Measurements from ENCODE around the gene HACD4.
"Not testable (repeated sequence)": the region's sequence is repeated elsewhere in the genome, so short reads cannot be mapped to it uniquely, and the experiment has no call there.

Gene HACD4

DNA sequence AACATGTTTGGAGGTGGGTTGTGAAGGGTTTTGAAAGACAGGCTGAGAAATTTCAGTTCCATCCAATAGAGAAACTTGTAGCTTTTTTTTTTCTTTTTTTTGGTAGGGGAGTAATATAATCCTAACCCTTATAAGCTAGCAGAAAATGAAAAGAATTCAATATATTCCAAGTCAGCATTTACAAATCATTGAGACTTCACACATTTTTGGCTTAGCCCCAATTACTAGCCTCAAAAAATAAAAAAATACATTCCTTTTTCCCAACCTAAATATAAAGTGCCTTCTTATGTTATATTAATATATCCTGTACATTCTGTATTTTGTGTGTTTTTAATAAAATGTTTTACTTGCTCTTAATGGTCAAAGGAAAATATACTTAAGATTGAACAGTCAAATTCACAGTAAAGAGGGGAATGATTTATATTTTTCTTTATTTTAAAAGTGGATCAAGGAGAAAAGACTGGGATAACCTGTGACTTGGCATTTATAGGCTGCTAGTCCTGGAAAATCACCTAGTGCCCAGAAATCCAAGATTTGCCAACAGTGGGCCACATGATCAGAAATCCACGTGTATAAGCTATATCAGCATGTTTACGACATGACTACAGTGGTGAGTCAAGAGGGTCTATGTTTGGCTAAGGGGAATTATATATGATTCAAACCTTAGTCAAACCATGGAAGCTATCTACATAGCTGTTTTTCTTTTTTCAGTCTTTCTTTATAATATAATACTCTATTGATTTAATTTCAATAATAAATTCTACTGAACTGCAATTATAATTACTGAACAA is 14.5 kb downstream of the HACD4 start:
- DNase-seq (ENCODE audit: low read depth, low spot score) = peak; percentile 11

DNA sequence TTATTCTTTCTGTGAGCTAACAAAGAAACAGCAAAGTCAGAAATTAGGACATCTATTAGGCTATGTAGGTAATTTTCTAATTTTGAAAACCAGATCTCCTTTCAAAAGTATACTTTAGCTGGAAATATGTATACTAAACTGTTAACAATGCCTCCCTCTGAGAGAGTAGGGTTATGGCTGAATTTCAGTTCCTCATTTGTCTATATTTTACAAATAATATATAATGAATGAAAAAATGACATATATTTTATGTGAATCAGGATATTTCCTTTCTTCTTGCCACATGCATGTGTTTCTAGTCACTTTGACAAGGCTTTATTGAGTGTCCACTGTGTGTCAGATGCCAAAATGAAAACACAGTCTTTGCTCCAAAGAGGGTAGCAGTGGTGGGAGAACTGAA is 15.4 kb downstream of the HACD4 start:
- no peak for DNase-seq (ENCODE audit: low read depth, low spot score)

DNA sequence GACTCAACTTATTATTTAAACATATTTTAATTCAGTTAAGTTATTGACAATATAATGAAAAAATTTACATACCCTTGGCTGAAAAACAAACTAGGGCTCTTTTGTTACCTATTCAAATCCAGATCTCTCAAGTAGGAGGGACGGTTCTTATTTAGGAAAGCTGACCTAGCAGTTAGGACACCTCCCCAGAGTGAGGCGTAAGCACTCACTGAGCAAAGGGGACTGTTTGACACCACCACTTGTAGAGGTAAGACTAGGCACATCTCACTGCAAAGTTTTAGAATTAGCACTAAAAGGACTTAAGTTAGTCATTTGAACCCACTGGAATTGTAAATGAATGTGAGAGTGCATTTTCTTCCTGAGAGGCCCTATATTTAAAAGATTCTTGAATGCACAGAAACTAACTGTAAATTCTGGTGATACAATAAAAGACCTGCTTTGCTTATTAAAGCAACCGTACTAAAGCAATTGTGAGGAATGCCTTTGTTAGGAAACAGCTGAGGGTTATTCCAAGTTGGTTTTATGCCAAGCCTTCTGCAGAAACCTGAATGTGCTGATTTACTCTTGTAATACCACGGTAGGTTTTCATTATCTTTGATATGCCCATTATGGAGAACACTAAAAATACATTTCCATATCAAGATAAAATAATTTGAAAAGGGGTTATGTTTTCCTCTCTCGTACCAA is 16.2 kb downstream of the HACD4 start:
- peak; percentile 35 for DNase-seq (ENCODE audit: low read depth, low spot score)

DNA sequence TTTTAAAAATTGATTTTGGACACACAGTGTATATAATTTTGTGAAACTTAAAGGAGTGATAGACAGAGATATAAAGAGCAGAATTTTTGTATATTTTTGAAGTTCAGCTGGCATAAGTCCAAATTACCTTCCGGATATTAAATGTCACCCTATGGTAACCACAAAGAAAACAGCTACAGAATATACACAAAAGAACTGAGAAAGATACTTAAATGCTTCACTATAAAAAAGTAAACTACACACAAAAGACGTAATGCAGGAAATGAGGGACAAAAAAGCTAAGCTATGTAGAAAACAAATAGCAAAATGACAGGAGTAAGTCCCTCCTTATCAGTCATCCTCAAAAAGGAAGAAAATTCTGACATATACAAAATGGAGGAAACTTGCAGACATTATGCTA is 29.4 kb downstream of the HACD4 start:
- no peak for DNase-seq (ENCODE audit: low read depth, low spot score)

DNA sequence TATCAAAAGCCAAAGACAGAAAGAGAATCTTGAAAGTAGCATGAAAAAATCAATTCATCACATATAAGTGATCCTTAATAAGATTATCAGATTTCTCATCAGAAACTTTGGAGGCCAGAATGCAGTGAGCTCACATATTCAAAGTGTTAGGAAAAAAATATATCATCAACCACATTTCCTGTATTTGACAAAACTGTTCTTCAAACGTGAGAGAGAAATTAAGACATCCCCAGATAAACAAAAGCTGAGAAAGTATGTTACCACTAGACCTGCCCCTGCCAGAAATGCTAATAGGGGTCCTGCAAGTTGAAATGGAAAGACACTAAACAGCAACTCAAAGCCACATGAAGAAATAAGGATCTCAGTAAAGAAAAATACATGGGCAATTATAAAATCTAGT is 29.9 kb downstream of the HACD4 start:
- DNase-seq (ENCODE audit: low read depth, low spot score) = no peak

DNA sequence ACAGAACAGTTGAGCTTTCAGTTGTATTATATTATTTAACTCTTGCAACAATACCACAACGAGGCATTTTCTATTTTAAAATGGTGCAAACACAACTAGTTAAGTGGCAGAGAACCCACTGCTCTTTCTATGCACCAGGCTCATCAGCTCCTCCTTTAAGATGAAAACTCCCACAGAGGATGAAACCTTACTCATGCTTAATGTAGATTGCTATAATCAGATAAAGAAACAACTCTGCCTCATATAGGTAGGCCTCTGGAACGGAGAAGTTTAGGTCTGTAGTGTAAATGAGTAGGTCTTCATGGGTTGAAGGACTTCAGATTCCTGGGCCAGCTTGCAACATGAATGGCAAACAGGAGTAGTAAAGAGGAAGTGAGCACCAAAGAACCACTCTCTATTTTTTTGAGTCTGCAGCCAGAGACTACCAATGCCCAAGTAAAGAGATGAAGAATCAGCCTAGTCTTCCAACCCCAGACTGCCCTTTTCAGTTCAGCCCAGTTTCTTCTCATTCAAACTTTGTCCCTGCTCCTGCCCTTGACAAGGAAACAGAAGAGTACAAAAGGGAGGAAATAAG is 33.9 kb downstream of the HACD4 start:
- DNase-seq (ENCODE audit: low read depth, low spot score) = no peak

DNA sequence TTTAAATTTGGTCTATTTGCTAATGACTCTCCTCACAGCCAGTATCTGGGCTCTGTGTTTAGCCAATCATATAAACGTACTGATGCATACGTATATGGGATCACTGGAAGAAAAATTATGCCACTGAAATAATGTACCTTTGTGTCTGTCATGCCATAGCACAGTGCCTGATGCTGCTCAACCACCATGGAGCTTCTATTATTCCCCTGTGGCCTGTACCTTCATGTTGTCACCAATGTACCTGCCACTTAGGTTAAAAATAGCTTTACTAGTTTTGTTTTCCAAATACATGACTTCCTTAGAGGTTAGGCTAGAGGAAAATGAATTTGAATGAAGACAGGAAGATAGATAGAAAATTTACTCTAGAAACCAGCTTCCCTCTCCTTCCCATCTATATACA is 34.6 kb downstream of the HACD4 start:
- no peak for DNase-seq (ENCODE audit: low read depth, low spot score)

DNA sequence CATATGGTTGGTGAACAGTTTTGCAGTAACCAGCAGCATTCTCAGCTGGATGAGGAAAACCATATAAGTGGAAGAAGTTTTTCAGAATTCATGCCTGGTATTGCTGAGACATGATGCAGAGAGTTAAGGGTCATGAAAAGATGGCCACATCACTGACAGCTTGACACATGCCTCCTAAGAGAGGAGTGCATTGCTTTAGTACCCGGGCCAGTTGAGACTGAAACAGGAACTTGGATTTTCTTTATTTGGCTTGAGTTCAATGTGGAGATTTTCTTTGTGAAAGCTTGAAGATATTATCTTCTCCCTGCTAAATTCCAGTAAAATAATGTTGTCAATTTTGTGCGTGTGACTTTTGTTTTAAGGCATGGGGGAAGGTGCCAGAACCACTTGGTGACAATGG is 35.8 kb downstream of the HACD4 start:
- no peak for DNase-seq (ENCODE audit: low read depth, low spot score)

DNA sequence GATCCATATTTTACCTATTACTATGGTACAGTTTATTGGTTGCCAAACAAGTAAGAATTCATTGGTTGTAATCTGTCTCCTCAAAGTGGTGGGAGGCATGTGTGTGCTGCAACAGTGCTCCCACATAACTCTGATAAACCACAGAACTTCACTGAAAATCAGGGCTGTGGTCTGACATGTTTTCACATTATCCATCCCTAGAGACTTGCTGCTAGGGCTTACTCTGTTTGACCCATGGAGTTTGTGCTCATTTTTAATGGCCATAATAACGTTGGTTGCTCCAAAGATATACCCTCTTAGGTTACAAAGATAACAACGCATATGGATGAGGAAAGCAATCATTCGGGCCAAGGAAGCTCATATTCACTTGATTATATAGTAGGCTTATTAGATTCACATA is 37.0 kb downstream of the HACD4 start:
- no peak for DNase-seq (ENCODE audit: low read depth, low spot score)

DNA sequence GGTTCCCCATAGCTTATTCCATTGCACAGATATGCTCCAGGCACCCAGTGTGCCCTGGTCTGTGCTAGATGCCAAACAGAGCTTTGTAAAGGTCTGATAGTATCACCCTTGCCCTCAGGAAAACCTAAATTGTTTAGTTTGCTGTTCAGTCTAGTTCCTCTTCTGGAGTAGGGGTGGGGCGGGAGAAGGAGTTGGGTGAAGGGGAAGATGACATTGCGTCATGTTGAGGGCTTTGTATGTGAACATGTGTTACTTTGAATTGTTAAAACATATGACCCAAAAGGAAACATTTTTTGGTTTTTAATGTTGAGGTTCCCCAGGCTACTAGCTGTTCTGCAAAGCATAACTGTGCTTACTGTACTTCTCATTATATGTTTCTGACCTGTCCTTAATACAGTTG is 40.6 kb downstream of the HACD4 start:
- no peak for DNase-seq (ENCODE audit: low read depth, low spot score)

DNA sequence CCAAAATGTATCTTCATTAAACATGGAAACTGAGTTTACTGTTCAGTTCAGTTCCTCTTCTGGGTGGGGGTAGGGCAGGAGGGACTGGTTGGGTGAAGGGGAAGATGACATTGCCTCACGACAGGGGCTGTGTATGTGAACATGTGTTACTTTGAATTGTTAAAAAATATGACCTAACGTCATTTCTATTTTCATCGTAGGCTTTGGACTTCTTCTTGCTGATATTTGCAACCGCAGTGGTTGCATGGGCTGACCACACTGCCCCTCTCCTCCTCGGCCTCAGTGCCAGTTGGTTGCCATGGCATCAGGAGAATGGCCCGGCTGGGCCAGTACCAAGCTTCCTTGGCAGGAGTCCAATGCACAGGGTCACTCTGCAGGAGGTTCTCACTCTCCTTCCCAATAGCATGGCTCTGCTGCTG is 41.5 kb downstream of the HACD4 start:
- DNase-seq (ENCODE audit: low read depth, low spot score) = peak; percentile 62

DNA sequence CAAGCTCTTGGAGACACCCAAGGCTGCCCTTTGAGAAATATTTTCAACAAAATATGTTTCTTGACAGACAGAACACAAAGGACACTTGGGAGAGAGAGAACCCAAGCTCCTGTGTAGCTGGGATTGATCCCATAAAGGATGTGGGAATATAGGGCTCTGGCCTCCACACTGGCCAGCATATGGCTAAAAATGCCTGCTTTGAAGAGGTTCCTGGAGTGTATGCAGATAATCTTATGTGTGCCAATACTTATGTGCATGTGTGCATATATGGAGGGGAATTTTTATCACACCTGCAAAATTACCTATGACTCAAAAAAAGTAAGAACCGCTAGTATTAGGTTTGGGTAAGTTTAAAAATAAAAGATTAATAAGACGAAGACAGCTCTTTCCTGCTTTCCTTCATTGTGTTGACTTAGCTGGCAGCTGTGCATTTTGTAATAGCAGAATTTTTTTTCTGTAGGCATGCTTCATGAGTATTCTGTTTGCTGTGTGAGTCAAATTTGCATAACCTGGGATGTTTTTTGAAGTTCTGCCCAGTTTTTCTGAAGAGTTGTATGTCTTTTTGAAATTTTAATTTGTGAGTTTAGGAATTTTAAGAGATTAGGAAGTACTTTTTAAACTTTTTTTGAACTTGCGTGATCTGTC is 42.6 kb downstream of the HACD4 start:
- DNase-seq (ENCODE audit: low read depth, low spot score) = no peak

DNA sequence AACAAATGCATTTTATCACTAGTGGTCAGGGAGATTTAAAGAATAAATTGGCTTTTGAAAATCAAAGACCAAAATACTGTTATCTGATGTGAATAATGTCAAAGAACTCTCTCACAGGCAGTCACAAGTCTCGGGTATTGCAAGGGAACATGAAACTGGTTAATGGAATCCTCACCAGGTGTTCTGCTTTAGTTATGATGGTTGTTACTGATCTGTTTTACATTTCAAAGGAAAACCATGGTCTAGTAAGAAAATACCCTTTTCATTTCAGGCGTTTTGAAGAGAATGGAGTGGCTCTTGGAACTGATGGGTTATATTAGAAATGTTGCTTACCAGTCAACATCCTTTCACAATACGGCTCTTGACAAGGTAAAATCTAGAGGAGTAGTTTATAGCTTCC is 43.4 kb downstream of the HACD4 start:
- DNase-seq (ENCODE audit: low read depth, low spot score) = no peak

DNA sequence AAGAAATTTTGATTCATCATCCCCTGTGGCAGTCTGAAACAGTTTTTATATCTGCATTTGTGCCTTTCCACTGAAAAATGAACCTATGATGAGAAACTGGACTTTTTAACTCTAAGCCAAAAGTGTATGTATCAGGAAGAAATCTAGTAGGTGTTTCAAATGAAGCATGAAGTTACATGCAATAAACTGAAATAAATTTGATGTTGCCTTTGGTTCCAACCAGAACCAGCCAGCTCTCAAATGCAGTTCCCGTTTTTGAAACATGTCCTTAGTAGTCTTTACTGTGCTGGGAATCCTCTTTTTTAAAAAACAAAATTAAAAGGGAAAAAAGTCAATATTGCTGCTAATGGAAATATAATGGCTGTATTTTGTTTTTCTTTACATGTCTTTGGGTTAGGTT is 43.9 kb downstream of the HACD4 start:
- DNase-seq (ENCODE audit: low read depth, low spot score) = no peak

DNA sequence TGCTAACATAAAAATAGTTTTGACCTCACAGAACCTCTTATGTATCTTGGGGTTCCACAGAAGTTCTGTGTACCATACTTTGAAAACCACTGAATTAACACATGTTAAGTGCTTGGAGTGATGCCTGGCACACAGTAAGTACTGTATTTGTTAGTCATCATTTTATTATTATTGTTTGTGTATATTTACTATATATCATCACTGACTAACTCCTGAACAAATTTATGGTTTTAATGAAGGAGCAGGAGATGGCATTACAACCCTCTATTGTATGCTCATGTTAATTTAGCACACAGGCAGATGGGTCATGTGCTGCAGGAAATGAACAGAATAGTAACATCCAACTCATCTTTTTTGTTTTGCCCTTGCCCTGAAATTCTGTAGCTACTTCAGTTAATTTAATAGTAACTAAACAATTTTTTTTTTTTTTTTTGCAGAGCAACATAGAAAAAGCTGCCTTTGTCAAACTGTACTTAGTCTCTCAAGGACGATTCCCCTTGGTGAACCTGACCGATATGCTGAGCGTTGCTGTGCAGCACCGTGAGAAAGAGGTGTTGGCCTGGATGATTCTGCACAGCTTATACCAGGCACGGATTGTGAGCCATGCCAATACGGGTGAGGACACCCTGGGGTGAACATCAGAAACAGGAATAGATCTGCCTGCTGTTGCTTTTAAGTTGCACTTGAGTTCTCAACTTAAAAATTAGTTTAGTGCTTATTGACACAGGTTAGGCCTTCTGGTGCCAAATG is 45.4 kb downstream of the HACD4 start:
- DNase-seq (ENCODE audit: low read depth, low spot score) = no peak

DNA sequence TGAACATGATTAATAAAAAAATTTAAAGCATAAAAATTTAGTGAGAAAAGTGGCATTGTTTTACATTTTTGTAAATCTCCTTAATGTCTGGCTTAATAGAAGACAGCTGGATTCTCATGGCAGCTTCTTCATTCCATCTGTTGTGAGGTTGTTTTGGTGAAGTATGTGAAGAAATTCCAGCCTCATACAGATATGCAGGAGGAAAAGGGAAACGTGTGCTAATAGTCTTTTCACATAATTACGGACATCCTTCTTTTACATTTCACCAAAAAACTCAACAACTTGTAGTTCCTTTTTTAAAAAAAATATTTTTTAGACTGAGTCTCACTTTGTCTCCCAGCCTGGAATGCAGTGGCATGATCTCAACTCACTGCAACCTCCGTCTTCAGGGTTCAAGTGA is 46.9 kb downstream of the HACD4 start:
- no peak for DNase-seq (ENCODE audit: low read depth, low spot score)

DNA sequence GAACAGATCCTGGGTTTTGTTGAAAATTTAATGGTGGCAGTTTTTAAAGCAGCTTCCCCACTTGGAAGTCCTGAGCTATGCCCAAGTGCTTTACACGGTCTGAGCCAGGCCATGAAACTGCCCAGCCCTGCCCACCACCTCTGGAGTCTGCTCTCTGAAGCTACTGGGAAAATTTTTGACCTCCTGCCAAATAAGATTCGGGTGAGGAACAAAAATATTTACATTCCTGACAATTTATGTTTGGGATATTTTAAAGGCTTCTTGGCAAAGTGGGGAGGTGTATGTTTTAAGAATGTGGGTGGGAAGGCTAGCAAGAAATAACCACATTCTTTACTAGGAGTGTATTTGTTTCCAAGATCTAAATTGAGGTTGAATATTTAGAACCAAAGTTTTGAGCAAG is 50.0 kb downstream of the HACD4 start:
- peak; percentile 92 for DNase-seq (ENCODE audit: low read depth, low spot score)

DNA sequence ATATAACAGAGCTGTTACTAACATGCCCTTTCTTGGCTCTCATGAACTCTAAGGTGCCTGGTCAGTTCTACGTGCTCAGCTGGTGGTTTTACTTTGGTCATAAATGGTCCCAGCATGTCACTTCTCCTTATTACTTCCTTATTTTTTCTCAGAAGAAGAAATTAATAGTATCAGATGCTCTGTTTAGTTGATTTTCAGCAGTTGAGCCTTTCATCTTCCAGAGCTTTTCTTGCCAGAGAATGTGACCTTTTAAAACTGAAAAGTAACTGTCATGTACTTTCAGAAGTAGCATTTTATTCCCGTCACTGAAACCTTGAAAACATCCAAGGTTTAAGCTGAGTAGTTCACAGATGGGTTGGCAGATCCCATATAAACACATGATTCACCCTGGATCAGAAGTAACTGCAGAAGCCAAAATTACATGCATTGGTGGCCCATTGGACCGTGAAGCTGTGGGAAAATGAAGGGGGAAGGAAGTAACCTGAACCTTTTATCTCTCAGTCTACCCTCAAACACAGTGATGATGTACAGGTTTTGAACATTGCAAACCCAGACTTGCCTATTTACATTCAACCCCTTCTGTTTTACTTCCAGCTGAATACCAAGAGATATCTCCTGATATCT is 50.5 kb downstream of the HACD4 start:
- peak; percentile 82 for DNase-seq (ENCODE audit: low read depth, low spot score)

DNA sequence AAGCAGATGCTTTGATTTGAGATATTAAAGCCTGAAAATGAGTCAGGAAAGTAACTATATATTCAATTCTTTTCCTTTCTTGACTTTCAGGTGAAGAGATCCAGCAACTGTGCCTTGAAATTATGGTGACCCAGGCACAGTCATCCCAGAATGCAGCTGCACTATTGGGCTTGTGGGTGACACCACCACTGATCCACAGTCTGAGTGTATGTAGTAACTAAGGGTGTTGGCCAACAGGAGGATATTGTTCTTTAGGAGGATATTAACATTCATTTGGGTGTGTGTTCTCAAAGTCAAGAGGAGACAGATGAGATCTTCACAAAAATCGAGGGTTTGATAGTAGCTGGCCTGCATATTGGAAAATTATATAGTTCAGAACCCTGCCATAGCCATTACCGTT is 53.2 kb downstream of the HACD4 start:
- DNase-seq (ENCODE audit: low read depth, low spot score) = no peak

DNA sequence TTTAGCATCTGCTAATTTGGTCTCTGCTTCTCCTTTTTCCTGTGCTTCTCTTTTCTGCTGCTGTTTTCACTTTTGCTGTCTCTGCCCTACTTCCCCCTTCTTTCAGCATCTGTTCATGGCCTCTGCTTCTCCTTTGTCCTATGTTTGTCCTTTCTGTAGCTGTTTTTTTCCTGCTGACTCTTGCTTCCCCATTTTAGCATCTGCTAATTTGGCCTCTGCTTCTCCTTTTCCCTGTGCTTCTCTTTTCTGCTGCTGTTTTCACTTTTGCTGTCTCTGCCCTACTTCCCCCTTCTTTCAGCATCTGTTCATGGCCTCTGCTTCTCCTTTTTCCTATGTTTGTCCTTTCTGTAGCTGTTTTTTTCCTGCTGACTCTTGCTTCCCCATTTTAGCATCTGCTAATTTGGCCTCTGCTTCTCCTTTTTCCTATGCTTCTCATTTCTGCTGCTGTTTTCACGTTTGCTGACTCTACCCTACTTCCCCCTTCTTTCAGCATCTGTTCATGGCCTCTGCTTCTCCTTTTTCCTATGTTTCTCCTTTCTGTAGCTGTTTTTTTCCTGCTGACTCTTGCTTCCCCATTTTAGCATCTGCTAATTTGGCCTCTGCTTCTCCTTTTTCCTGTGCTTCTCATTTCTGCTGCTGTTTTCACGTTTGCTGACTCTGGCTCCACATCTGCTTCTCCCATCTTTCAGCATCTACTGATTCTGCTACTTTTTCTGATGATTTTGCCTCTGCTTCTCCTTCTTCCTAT is 57.1 kb downstream of the HACD4 start:
- DNase-seq (ENCODE audit: low read depth, low spot score) = not testable (repeated sequence)

Measured in astrocyte of the hippocampus (primary cell).